ENCODE measurements around the gene NAMPT.

Gene NAMPT

GRCh38 chr7:106243893-106244292, 40.9 kb downstream of the NAMPT start:
- DNase-seq (ENCODE audit: low read depth) = peak; percentile 39
- no peak overlapping the region for H3K4me3 ChIP-seq (ENCODE audit: control insufficient read depth, low read depth, low read length)
- TF ChIP-seq CTCF (conservative IDR thresholded peaks at IDR 0.05; ENCODE audit: control insufficient read depth, insufficient read depth, low read depth, low read length) = no peak

GRCh38 chr7:106239406-106239805, 45.4 kb downstream of the NAMPT start:
- TF ChIP-seq CTCF (conservative IDR thresholded peaks at IDR 0.05; ENCODE audit: control insufficient read depth, insufficient read depth, low read depth, low read length) = no peak
- H3K4me3 ChIP-seq (ENCODE audit: control insufficient read depth, low read depth, low read length) = no peak overlapping the region

GRCh38 chr7:106238830-106239229, 46.0 kb downstream of the NAMPT start:
- TF ChIP-seq CTCF (conservative IDR thresholded peaks at IDR 0.05; ENCODE audit: control insufficient read depth, insufficient read depth, low read depth, low read length) = no peak
- no peak for DNase-seq (ENCODE audit: low read depth)
- H3K4me3 ChIP-seq (ENCODE audit: control insufficient read depth, low read depth, low read length) = no peak overlapping the region

More at GRCh38 chr7:106239406-106239805, 45.4 kb downstream of the NAMPT start:
- DNase-seq (ENCODE audit: low read depth) = no peak

GRCh38 chr7:106236065-106236464, 48.7 kb downstream of the NAMPT start:
- DNase-seq (ENCODE audit: low read depth) = no peak

GRCh38 chr7:106234425-106234824, 50.4 kb downstream of the NAMPT start:
- H3K4me3 ChIP-seq (ENCODE audit: control insufficient read depth, low read depth, low read length) = no peak overlapping the region
- no peak for TF ChIP-seq CTCF (conservative IDR thresholded peaks at IDR 0.05; ENCODE audit: control insufficient read depth, insufficient read depth, low read depth, low read length)
- no peak for DNase-seq (ENCODE audit: low read depth)

More at GRCh38 chr7:106236065-106236464, 48.7 kb downstream of the NAMPT start:
- no peak overlapping the region for H3K4me3 ChIP-seq (ENCODE audit: control insufficient read depth, low read depth, low read length)
- TF ChIP-seq CTCF (conservative IDR thresholded peaks at IDR 0.05; ENCODE audit: control insufficient read depth, insufficient read depth, low read depth, low read length) = no peak

GRCh38 chr7:106231856-106232490, 52.8 kb downstream of the NAMPT start:
- no peak overlapping the region for H3K4me3 ChIP-seq (ENCODE audit: control insufficient read depth, low read depth, low read length)
- TF ChIP-seq CTCF (conservative IDR thresholded peaks at IDR 0.05; ENCODE audit: control insufficient read depth, insufficient read depth, low read depth, low read length) = no peak
- no peak for DNase-seq (ENCODE audit: low read depth)

GRCh38 chr7:106225856-106226255, 58.9 kb downstream of the NAMPT start:
- DNase-seq (ENCODE audit: low read depth) = peak; percentile 26
- no peak for TF ChIP-seq CTCF (conservative IDR thresholded peaks at IDR 0.05; ENCODE audit: control insufficient read depth, insufficient read depth, low read depth, low read length)

More at GRCh38 chr7:106225856-106226255, 58.9 kb downstream of the NAMPT start:
- no peak overlapping the region for H3K4me3 ChIP-seq (ENCODE audit: control insufficient read depth, low read depth, low read length)

Data from fibroblast of mammary gland (primary cell).